Naive thymus-derived CD4-positive, alpha-beta T cell (primary cell): Measurements from ENCODE around the gene MYRF. TPM values are rescaled to one million over a fixed set of nuclear protein-coding genes. Genes with fewer than 3 reads are reported as not detected.
A peak's percentile ranks its signal among the peaks of the same experiment; 100 is the strongest.

Source experiments
- ATAC-seq: fragments of 150-1000 bp; cut with Tn5 transposase; 2 replicates; pipeline ENCODE4 v1.10.0; 2021; ENCODE audit warnings: mild to moderate bottlenecking, moderate library complexity
- CTCF ChIA-PET: fragments of 350-600 bp; sonication (Branson Sonifier 250); formaldehyde crosslinking; loops from one replicate; lab custom pipeline; 2021; ENCODE audit warnings: antibody characterized with exemption; lab: Charles Lee
- POLR2A ChIA-PET: fragments of 350-600 bp; sonication (Branson Sonifier 250); formaldehyde crosslinking; loops from one replicate; lab custom pipeline; 2021; ENCODE audit warnings: antibody characterized with exemption, inconsistent platforms; lab: Charles Lee
- DNase-seq, 9 donors: peaks; one replicate each; pipeline versions ENCODE4 v3.0.0 to v3.0.0-alpha.2; 2020 to 2022; ENCODE audit warnings: mixed read lengths in 1 of 9
- H3K27ac ChIP-seq: one replicate; pipeline ENCODE4 v1.7.0; 2013; ENCODE audit warnings: mild to moderate bottlenecking, low read depth, low read length, moderate library complexity
- H3K27me3 ChIP-seq, 2 donors: one replicate each; pipeline ENCODE4 v1.7.0; 2013; ENCODE audit warnings: low read length in 2 of 2, mild to moderate bottlenecking in 2 of 2, moderate library complexity in 2 of 2; ENCODE audit not compliant: control insufficient read depth in 2 of 2, insufficient read depth in 2 of 2
- H3K36me3 ChIP-seq, 3 experiments: 1 replicate in 2 of 3; 2 replicates in 1 of 3; pipeline ENCODE4 v1.7.0; 2013; ENCODE audit warnings: low read length in 3 of 3, mild to moderate bottlenecking in 3 of 3, moderate library complexity in 1 of 3; ENCODE audit not compliant: insufficient read depth in 3 of 3, control insufficient read depth in 2 of 3
- H3K4me1 ChIP-seq, 2 donors: one replicate each; pipeline ENCODE4 v1.7.0; 2013; ENCODE audit warnings: low read length in 2 of 2, mild to moderate bottlenecking in 2 of 2, moderate library complexity in 1 of 2; ENCODE audit not compliant: control insufficient read depth in 2 of 2, insufficient read depth in 2 of 2
- H3K4me3 ChIP-seq: 2 replicates; pipeline ENCODE4 v1.7.0; 2013; ENCODE audit warnings: mild to moderate bottlenecking, low read length
- H3K9me3 ChIP-seq, 3 experiments: 1 replicate in 2 of 3; 2 replicates in 1 of 3; pipeline ENCODE4 v1.7.0; 2013; ENCODE audit warnings: low read length in 3 of 3; ENCODE audit not compliant: control insufficient read depth in 2 of 3
- H3K27ac Mint-ChIP-seq, 9 donors: one replicate each; pipeline ENCODE4 v1.8.0; 2020 to 2022; ENCODE audit warnings: mixed read lengths in 9 of 9, mild to moderate bottlenecking in 8 of 9, moderate library complexity in 5 of 9, inconsistent platforms in 2 of 9
- H3K27me3 Mint-ChIP-seq, 5 donors: one replicate each; pipeline ENCODE4 v1.8.0; 2021 to 2022; ENCODE audit warnings: mixed read lengths in 5 of 5, mild to moderate bottlenecking in 1 of 5
- H3K36me3 Mint-ChIP-seq, 5 donors: one replicate each; pipeline ENCODE4 v1.8.0; 2020 to 2022; ENCODE audit warnings: mixed read lengths in 5 of 5, mild to moderate bottlenecking in 3 of 5, inconsistent platforms in 1 of 5
- H3K4me1 Mint-ChIP-seq, 7 donors: one replicate each; pipeline ENCODE4 v1.8.0; 2020 to 2022; ENCODE audit warnings: mixed read lengths in 7 of 7, mild to moderate bottlenecking in 3 of 7, inconsistent platforms in 1 of 7
- H3K4me3 Mint-ChIP-seq, 10 donors: one replicate each; pipeline ENCODE4 v1.8.0; 2020 to 2022; ENCODE audit warnings: mild to moderate bottlenecking in 10 of 10, mixed read lengths in 10 of 10, moderate library complexity in 6 of 10, inconsistent platforms in 2 of 10
- H3K9me3 Mint-ChIP-seq, 11 donors: one replicate each; pipeline ENCODE4 v1.8.0; 2020 to 2022; ENCODE audit warnings: mixed read lengths in 11 of 11, mild to moderate bottlenecking in 4 of 11, inconsistent platforms in 1 of 11, moderate library complexity in 1 of 11
- intact Hi-C, 2 donors: fragments of 100-400 bp; cut with micrococcal nuclease; formaldehyde crosslinking; loops; one replicate each; pipeline ENCODE4 v1.15.1; 2023
- polyA plus RNA-seq, 2 donors: library from polyadenylated mRNA; unstranded; fragments of 300-500 nt; fragmentation: Illumina TruSeq; gene quantifications; one replicate each; pipeline ENCODE4 v1.2.3, GENCODE V29; 2021
- total RNA-seq, 6 experiments: library from RNA in 5 of 6; stranded (reverse) in 5 of 6; gene quantifications; 1 replicate in 5 of 6; 2 replicates in 1 of 6; pipeline ENCODE4 v1.2.3 and lab custom pipeline; 2021 to 2026

MYRF gene
- total and polyA plus RNA-seq, 7 experiments from 2014 or later, result 0.19 to 1.5 (median 0.36) TPM; not detected in 1

GRCh38 chr11:61760946-61761345 lies 8.5 kb downstream of the MYRF start:
- Mint-ChIP-seq H3K27ac (no peak overlapping the region), H3K9me3 (no peaks in the 10 kb centered on the region), H3K4me3 (no peak overlapping the region), H3K36me3 (no peaks in the 10 kb centered on the region), H3K27me3 (peaks cover 0 to 6% (median 0%) of the 10 kb centered on the region in 5 donors), H3K4me1 (peaks cover 0 to 10% (median 0%) of the 10 kb centered on the region in 7 donors)
- no peaks in the 10 kb centered on the region for H3K9me3 ChIP-seq
- ChIA-PET CTCF (no interaction called here), POLR2A (no interaction called here)
- DNase-seq, result no peak
- no peak overlapping the region for H3K27ac ChIP-seq
- ATAC-seq, result no peak
- no peak overlapping the region for H3K4me3 ChIP-seq
- no peaks in the 10 kb centered on the region for H3K4me1 ChIP-seq
- intact Hi-C loops, result no loop called here
- no peaks in the 10 kb centered on the region for H3K27me3 ChIP-seq
- no peaks in the 10 kb centered on the region for H3K36me3 ChIP-seq

GRCh38 chr11:61761440-61762222 lies 9.2 kb downstream of the MYRF start:
- DNase-seq (no peak), ATAC-seq (no peak)
- intact Hi-C loops, result no loop called here
- Histone ChIP-seq H3K36me3 (no peaks in the 10 kb centered on the region), H3K4me1 (no peaks in the 10 kb centered on the region), H3K4me3 (no peak overlapping the region), H3K9me3 (no peaks in the 10 kb centered on the region), H3K27ac (no peak overlapping the region), H3K27me3 (no peaks in the 10 kb centered on the region)
- no peak overlapping the region for H3K4me3 Mint-ChIP-seq
- no peaks in the 10 kb centered on the region for H3K36me3 Mint-ChIP-seq
- POLR2A ChIA-PET, result no interaction called here
- CTCF ChIA-PET, result no interaction called here
- H3K4me1 Mint-ChIP-seq, result peaks cover 0 to 3% (median 0%) of the 10 kb centered on the region in 7 donors
- H3K27me3 Mint-ChIP-seq, result peaks cover 0 to 6% (median 0%) of the 10 kb centered on the region in 5 donors
- H3K9me3 Mint-ChIP-seq, result no peaks in the 10 kb centered on the region
- peak overlapping the region in 1 of 9 donors; percentile 43 for H3K27ac Mint-ChIP-seq

GRCh38 chr11:61762223-61762615 lies 9.8 kb downstream of the MYRF start:
- H3K27ac ChIP-seq, result no peak overlapping the region
- DNase-seq (no peak), ATAC-seq (no peak)
- H3K36me3 ChIP-seq, result no peaks in the 10 kb centered on the region
- H3K27ac Mint-ChIP-seq, result no peak overlapping the region
- intact Hi-C loops, result no loop called here
- H3K4me1 Mint-ChIP-seq, result peaks cover 0 to under 1% (median 0%) of the 10 kb centered on the region in 7 donors
- H3K4me1 ChIP-seq, result no peaks in the 10 kb centered on the region
- no peak overlapping the region for H3K4me3 ChIP-seq
- H3K27me3 ChIP-seq, result no peaks in the 10 kb centered on the region
- H3K36me3 Mint-ChIP-seq, result no peaks in the 10 kb centered on the region
- peaks cover 0 to 6% (median 0%) of the 10 kb centered on the region in 5 donors for H3K27me3 Mint-ChIP-seq
- H3K4me3 Mint-ChIP-seq, result no peak overlapping the region
- ChIA-PET POLR2A (no interaction called here), CTCF (no interaction called here)
- no peaks in the 10 kb centered on the region for H3K9me3 ChIP-seq
- no peaks in the 10 kb centered on the region for H3K9me3 Mint-ChIP-seq

GRCh38 chr11:61762798-61763197 lies 10.4 kb downstream of the MYRF start:
- Mint-ChIP-seq H3K4me1 (no peaks in the 10 kb centered on the region), H3K27ac (no peak overlapping the region), H3K9me3 (no peaks in the 10 kb centered on the region), H3K4me3 (no peak overlapping the region), H3K36me3 (no peaks in the 10 kb centered on the region), H3K27me3 (peaks cover 0 to 6% (median 0%) of the 10 kb centered on the region in 5 donors)
- no peak overlapping the region for H3K27ac ChIP-seq
- DNase-seq (no peak), ATAC-seq (no peak)
- intact Hi-C loops, result no loop called here
- ChIA-PET CTCF (no interaction called here), POLR2A (no interaction called here)
- no peaks in the 10 kb centered on the region for H3K27me3 ChIP-seq
- H3K9me3 ChIP-seq, result no peaks in the 10 kb centered on the region
- no peak overlapping the region for H3K4me3 ChIP-seq
- no peaks in the 10 kb centered on the region for H3K4me1 ChIP-seq
- no peaks in the 10 kb centered on the region for H3K36me3 ChIP-seq

GRCh38 chr11:61763930-61764605 lies 11.6 kb downstream of the MYRF start:
- no peaks in the 10 kb centered on the region for H3K36me3 ChIP-seq
- Mint-ChIP-seq H3K36me3 (no peaks in the 10 kb centered on the region), H3K27ac (no peak overlapping the region), H3K4me3 (no peak overlapping the region), H3K27me3 (peaks cover 0 to 6% (median 0%) of the 10 kb centered on the region in 5 donors), H3K9me3 (no peaks in the 10 kb centered on the region), H3K4me1 (no peaks in the 10 kb centered on the region)
- no peaks in the 10 kb centered on the region for H3K4me1 ChIP-seq
- no peak overlapping the region for H3K27ac ChIP-seq
- CTCF ChIA-PET, result no interaction called here
- ATAC-seq, result no peak
- intact Hi-C loops, result no loop called here
- H3K27me3 ChIP-seq, result no peaks in the 10 kb centered on the region
- no peaks in the 10 kb centered on the region for H3K9me3 ChIP-seq
- no peak overlapping the region for H3K4me3 ChIP-seq
- POLR2A ChIA-PET, result no interaction called here
- no peak for DNase-seq

- H3K4me1 ChIP-seq, result no peaks in the 10 kb centered on the region
- H3K27ac Mint-ChIP-seq, result no peak overlapping the region
- no peak overlapping the region for H3K4me3 Mint-ChIP-seq
- H3K27me3 ChIP-seq, result no peaks in the 10 kb centered on the region
- no peaks in the 10 kb centered on the region for H3K9me3 Mint-ChIP-seq
- H3K4me3 ChIP-seq, result no peak overlapping the region
- H3K27me3 Mint-ChIP-seq, result peaks cover 0 to 6% (median 0%) of the 10 kb centered on the region in 5 donors
- CTCF ChIA-PET, result no interaction called here
- intact Hi-C loops, result no loop called here
- no peak overlapping the region for H3K27ac ChIP-seq
- H3K36me3 ChIP-seq, result no peaks in the 10 kb centered on the region
- DNase-seq (no peak), ATAC-seq (no peak)
- POLR2A ChIA-PET, result no interaction called here
- H3K36me3 Mint-ChIP-seq, result no peaks in the 10 kb centered on the region
- H3K4me1 Mint-ChIP-seq, result no peaks in the 10 kb centered on the region
- H3K9me3 ChIP-seq, result no peaks in the 10 kb centered on the region
Observed at GRCh38 chr11:61764606-61765260, 12.3 kb downstream of the MYRF start.
